HepG2 (cell line): ENCODE data around the gene LENG1. TPM values are rescaled to one million over a fixed set of nuclear protein-coding genes. Genes with fewer than 3 reads are reported as not detected.

Experiments
- BCL6 ChIP-seq: IDR thresholded peaks from 2 replicates; pipeline ENCODE4 v1.6.1; 2016; ENCODE audit warnings: missing genetic modification reagents, missing compliant biosample characterization
- CREM ChIP-seq, 2 experiments: sonication (generic) in 1 of 2; formaldehyde crosslinking in 1 of 2; IDR thresholded peaks; 2 replicates each; pipeline versions ENCODE4 v1.4.0 to v1.6.1; 2016 to 2020; ENCODE audit warnings: antibody characterized with exemption in 1 of 2, mild to moderate bottlenecking in 1 of 2, missing genetic modification reagents in 1 of 2
- DMTF1 ChIP-seq: sonication (generic); formaldehyde crosslinking; IDR thresholded peaks from 2 replicates; pipeline ENCODE4 v1.4.0; 2020; ENCODE audit warnings: mild to moderate bottlenecking, missing genetic modification reagents
- DRAP1 ChIP-seq: IDR thresholded peaks from 2 replicates; pipeline ENCODE4 v1.6.1; 2016; ENCODE audit warnings: missing genetic modification reagents, missing compliant biosample characterization
- JUNB ChIP-seq: sonication (generic); formaldehyde crosslinking; IDR thresholded peaks from 2 replicates; pipeline ENCODE4 v1.8.0; 2022; ENCODE audit warnings: missing genetic modification reagents, mild to moderate bottlenecking, borderline replicate concordance
- KDM2A ChIP-seq: sonication (generic); formaldehyde crosslinking; IDR thresholded peaks from 2 replicates; pipeline ENCODE4 v1.4.0; 2020; ENCODE audit warnings: low read depth, missing genetic modification reagents, borderline replicate concordance
- KDM6A ChIP-seq: IDR thresholded peaks from 2 replicates; pipeline ENCODE4 v1.6.1; 2016; ENCODE audit warnings: low read depth
- MAFG ChIP-seq: sonication (generic); formaldehyde crosslinking; IDR thresholded peaks from 2 replicates; pipeline ENCODE4 v1.5.1; 2020; ENCODE audit warnings: mild to moderate bottlenecking, missing genetic modification reagents
- MED1 ChIP-seq: sonication (generic); formaldehyde crosslinking; IDR thresholded peaks from 2 replicates; pipeline ENCODE4 v1.4.0; 2020; ENCODE audit warnings: missing genetic modification reagents
- MTF1 ChIP-seq: sonication (generic); formaldehyde crosslinking; IDR thresholded peaks from 2 replicates; pipeline ENCODE4 v1.5.0; 2020; ENCODE audit warnings: missing genetic modification reagents
- MXD1 ChIP-seq: sonication (generic); formaldehyde crosslinking; IDR thresholded peaks from 2 replicates; pipeline ENCODE4 v1.4.0; 2020; ENCODE audit warnings: mild to moderate bottlenecking, missing genetic modification reagents
- TEF ChIP-seq: sonication (generic); formaldehyde crosslinking; IDR thresholded peaks from 2 replicates; pipeline ENCODE4 v1.5.0; 2020; ENCODE audit warnings: missing genetic modification reagents
- TFAP4 ChIP-seq: sonication (generic); IDR thresholded peaks from 2 replicates; pipeline ENCODE4 v1.6.1; 2016; ENCODE audit warnings: low read depth, borderline replicate concordance
- ZBTB10 ChIP-seq: sonication (generic); formaldehyde crosslinking; IDR thresholded peaks from 2 replicates; pipeline ENCODE4 v1.4.0; 2020; ENCODE audit warnings: missing genetic modification reagents, borderline replicate concordance
- ZNF10 ChIP-seq: sonication (generic); formaldehyde crosslinking; IDR thresholded peaks from 2 replicates; pipeline ENCODE4 v1.4.0; 2020; ENCODE audit warnings: mild to moderate bottlenecking, low read depth, missing genetic modification reagents, borderline replicate concordance
- ZNF121 ChIP-seq: sonication (generic); formaldehyde crosslinking; IDR thresholded peaks from 2 replicates; pipeline ENCODE4 v1.5.0; 2020; ENCODE audit warnings: mild to moderate bottlenecking, missing genetic modification reagents
- ZNF138 ChIP-seq: sonication (generic); formaldehyde crosslinking; IDR thresholded peaks from 2 replicates; pipeline ENCODE4 v1.5.0; 2020; ENCODE audit warnings: mild to moderate bottlenecking, low read depth, missing genetic modification reagents
- ZNF225 ChIP-seq: sonication (generic); formaldehyde crosslinking; IDR thresholded peaks from 2 replicates; pipeline ENCODE4 v1.4.0; 2020; ENCODE audit warnings: mild to moderate bottlenecking, missing genetic modification reagents
- ZNF614 ChIP-seq: IDR thresholded peaks from 2 replicates; pipeline ENCODE4 v1.6.1; 2018; ENCODE audit warnings: missing biosample characterization, missing genetic modification reagents, inconsistent platforms, borderline replicate concordance
- ZNF773 ChIP-seq: sonication (generic); formaldehyde crosslinking; IDR thresholded peaks from 2 replicates; pipeline ENCODE4 v1.4.0; 2020; ENCODE audit warnings: missing genetic modification reagents, borderline replicate concordance
- ZNF782 ChIP-seq: sonication (generic); formaldehyde crosslinking; IDR thresholded peaks from 2 replicates; pipeline ENCODE4 v1.4.0; 2020; ENCODE audit warnings: missing genetic modification reagents, mild to moderate bottlenecking, borderline replicate concordance
- polyA plus RNA-seq, 8 experiments: library from polyadenylated mRNA; depleted of rRNA in 3 of 8; stranded (reverse) in 7 of 8; unstranded in 1 of 8; fragments of >200 nt; fragmentation: Illumina TruSeq in 4 of 8; extraction: Trizol in 4 of 8; gene quantifications; 2 replicates each; pipeline versions ENCODE4 v1.2.1 to v1.2.3, GENCODE V29; 2011 to 2016; ENCODE audit warnings: low read depth in 4 of 8, missing spikeins in 1 of 8, mixed read lengths in 1 of 8; ENCODE audit not compliant: insufficient read depth in 1 of 8
- total RNA-seq, 5 experiments: library from RNA; depleted of rRNA; stranded (reverse); fragments of >200 nt; fragmentation: Illumina TruSeq; extraction: Trizol; gene quantifications; 2 replicates each; pipeline ENCODE4 v1.2.3, GENCODE V29; 2016; ENCODE audit warnings: low read depth in 1 of 5

Gene LENG1
- total and polyA plus RNA-seq, 2 of the 13 experiments (the other 11 are each of a cell fraction or from before 2014, with no cell fraction given) = 1.8 to 3.8 TPM

- TF ChIP-seq DMTF1 (CRISPR knock-in tag) (no peak), ZNF773 (CRISPR knock-in tag) (no peak), BCL6 (CRISPR knock-in tag) (peak; percentile 37; the same call in 1 of the 2 replicates), TEF (CRISPR knock-in tag) (no peak), ZNF782 (CRISPR knock-in tag) (no peak), MAFG (CRISPR knock-in tag) (no peak), CREM (IDR thresholded peaks at IDR 0.05) (0 out of 2 replicates have a peak, but pooled peaks have one; percentile 9), CREM (CRISPR knock-in tag; IDR thresholded peaks at IDR 0.05) (no peak), KDM2A (CRISPR knock-in tag) (peak; percentile 81; the same call in 1 of the 2 replicates), ZNF138 (CRISPR knock-in tag) (no peak), ZBTB10 (CRISPR knock-in tag) (no peak), ZNF121 (CRISPR knock-in tag) (no peak), DRAP1 (no peak), JUNB (CRISPR knock-in tag) (no peak), KDM6A (no peak), ZNF225 (CRISPR knock-in tag) (0 out of 2 replicates have a peak, but pooled peaks have one; percentile 47), ZNF614 (CRISPR knock-in tag) (no peak), TFAP4 (no peak), MED1 (CRISPR knock-in tag) (0 out of 2 replicates have a peak, but pooled peaks have one; percentile 40), MXD1 (CRISPR knock-in tag) (no peak), ZNF10 (CRISPR knock-in tag) (no peak), MTF1 (CRISPR knock-in tag) (no peak)
Observed at GRCh38 chr19:54207983-54208783, 48.7 kb upstream of the LENG1 start (continued).
